Spleen (tissue), 11 donors: ENCODE results near the gene RARS2. TPM values are rescaled to one million over a fixed set of nuclear protein-coding genes. Genes with fewer than 3 reads are reported as not detected.
"Not testable (repeated sequence)": the region's sequence is repeated elsewhere in the genome, so short reads cannot be mapped to it uniquely, and the experiment has no call there.

ENCODE experiments used
- DNase-seq: peaks from one replicate; pipeline ENCODE4 v3.0.0-alpha.2; 2020
- H3K27ac ChIP-seq, 8 donors: fragments of 200-600 bp; sonication (generic) in 7 of 8; 1 replicate in 4 of 8; 2 replicates in 4 of 8; pipeline versions ENCODE4 v1.5.0 to v1.8.0; 2016 to 2021; ENCODE audit warnings: inconsistent platforms in 4 of 8, mild to moderate bottlenecking in 4 of 8, moderate library complexity in 1 of 8
- H3K27me3 ChIP-seq, 7 donors: fragments of 200-600 bp; sonication (generic) in 6 of 7; replicated peaks in 1 of 7; 1 replicate in 4 of 7; 2 replicates in 3 of 7; pipeline versions ENCODE4 v1.5.0 to v1.8.0; 2016 to 2021; ENCODE audit warnings: inconsistent platforms in 3 of 7, mild to moderate bottlenecking in 1 of 7
- H3K36me3 ChIP-seq, 6 donors: fragments of 200-600 bp; sonication (generic) in 5 of 6; 1 replicate in 4 of 6; 2 replicates in 2 of 6; pipeline versions ENCODE4 v1.5.0 to v1.8.0; 2016 to 2021; ENCODE audit warnings: inconsistent platforms in 2 of 6
- H3K4me1 ChIP-seq, 6 donors: fragments of 200-600 bp; sonication (generic) in 5 of 6; 1 replicate in 3 of 6; 2 replicates in 3 of 6; pipeline versions ENCODE4 v1.5.0 to v1.8.0; 2016 to 2021; ENCODE audit warnings: inconsistent platforms in 3 of 6
- H3K4me3 ChIP-seq, 8 donors: fragments of 200-600 bp; sonication (generic) in 7 of 8; 1 replicate in 4 of 8; 2 replicates in 4 of 8; pipeline versions ENCODE4 v1.5.0 to v1.8.0; 2016 to 2021; ENCODE audit warnings: inconsistent platforms in 4 of 8, mild to moderate bottlenecking in 4 of 8, moderate library complexity in 2 of 8
- H3K9me3 ChIP-seq, 8 donors: fragments of 200-600 bp; sonication (generic) in 7 of 8; 1 replicate in 4 of 8; 2 replicates in 4 of 8; pipeline versions ENCODE4 v1.5.0 to v1.8.0; 2016 to 2021; ENCODE audit warnings: inconsistent platforms in 4 of 8
- CTCF ChIP-seq, 11 experiments: fragments of 200-600 bp in 7 of 11; fragments of 450-650 bp in 4 of 11; sonication (generic) in 4 of 11; IDR thresholded peaks in 8 of 11; conservative IDR thresholded peaks in 3 of 11; 1 replicate in 7 of 11; 2 replicates in 4 of 11; pipeline versions ENCODE4 v1.4.0 to v1.8.0; 2016 to 2021; ENCODE audit warnings: antibody characterized with exemption in 11 of 11, inconsistent platforms in 4 of 11, mild to moderate bottlenecking in 1 of 11
- POLR2A ChIP-seq, 3 donors: fragments of 450-650 bp; IDR thresholded peaks; one replicate each; pipeline ENCODE4 v1.5.1; 2017; ENCODE audit warnings: antibody characterized with exemption in 3 of 3, mild to moderate bottlenecking in 1 of 3
- POLR2AphosphoS5 ChIP-seq, 3 donors: sonication (generic); formaldehyde crosslinking; IDR thresholded peaks; one replicate each; pipeline ENCODE4 v1.5.1; 2017; ENCODE audit warnings: antibody characterized with exemption in 3 of 3
- WGBS, 5 donors: extraction: QIAGEN DNeasy Blood & Tissue Kit in 3 of 5; methylation state at CpG; one replicate each; pipeline versions ENCODE4 v1.1.5 to v1.1.7; 2013 to 2018; 5-methylcytosine and 5-hydroxymethylcytosine counted together
- intact Hi-C: fragments of 100-400 bp; cut with DNase I; formaldehyde crosslinking; loops from one replicate; pipeline ENCODE4 v1.15.0; 2023; ENCODE audit warnings: low total_unique reads
- polyA plus RNA-seq, 3 donors: library from polyadenylated mRNA; stranded (reverse); fragments of 200-250 nt; gene quantifications; one replicate each; pipeline ENCODE4 v1.2.1, GENCODE V29; 2013
- total RNA-seq, 7 donors: library from RNA; depleted of rRNA in 3 of 7; stranded (reverse); fragments of >200 nt in 3 of 7; fragmentation: NEBNext Ultra II Directional in 4 of 7; extraction: Animal tissue kit (Norgen Biotek cat#: 25700) in 4 of 7; gene quantifications; one replicate each; pipeline versions ENCODE4 v1.1.0 to v1.2.1, GENCODE V29; 2016 to 2021
- donor health status: healthy with polysubstance abuse.
- donor health status: DM: no; HTN: no; CAD: no; lungs with moderate emphysema.
- donor health status: DM: no; HTN: no; CAD: no.
- donor health status: Bipolar disorder and iron deficiency.
- donor health status: healthy.
- donor health status: DM: no; HTN: no; CAD: no.
- donor health status: DM: yes; HTN: yes; CAD: no.

The RARS2 gene
- total and polyA plus RNA-seq, 10 donors: 14.2 to 32.3 (median 25.6) TPM

DNA sequence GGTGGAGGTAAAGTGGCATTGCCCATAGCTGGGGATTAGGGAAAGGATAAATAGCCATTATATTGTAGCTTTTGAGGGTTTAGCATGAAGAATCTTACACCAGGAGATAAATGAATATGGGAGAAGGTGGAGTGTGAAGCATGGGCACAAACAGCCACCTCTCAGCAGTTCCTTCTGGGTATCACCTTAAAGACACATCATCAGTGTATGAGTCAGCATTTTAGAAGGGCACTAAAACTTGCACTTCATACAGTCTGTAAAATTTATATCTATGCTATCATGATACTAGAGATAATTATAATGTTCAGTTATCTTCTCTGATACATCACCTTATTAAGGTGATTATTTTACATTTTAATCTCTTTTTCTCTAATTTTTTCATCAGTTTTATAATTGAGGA, 91.7 kb downstream of the RARS2 start:
- H3K4me1 ChIP-seq: peaks cover 0 to 18% (median 13%) of the 10 kb centered on the region in 6 donors
- H3K9me3 ChIP-seq: no peaks in the 10 kb centered on the region
- no peak overlapping the region for H3K4me3 ChIP-seq
- no peak for DNase-seq
- H3K27me3 ChIP-seq: no peaks in the 10 kb centered on the region
- TF ChIP-seq POLR2AphosphoS5 (IDR thresholded peaks at IDR 0.05) (no peak), POLR2A (IDR thresholded peaks at IDR 0.05) (no peak), CTCF (IDR thresholded peaks at IDR 0.05 in 8 of 11, conservative IDR thresholded peaks at IDR 0.05 in 3 of 11) (no peak)
- H3K27ac ChIP-seq: no peak overlapping the region
- H3K36me3 ChIP-seq: peaks cover 0 to 30% (median 20%) of the 10 kb centered on the region in 6 donors
- intact Hi-C loops: no loop called here

DNA sequence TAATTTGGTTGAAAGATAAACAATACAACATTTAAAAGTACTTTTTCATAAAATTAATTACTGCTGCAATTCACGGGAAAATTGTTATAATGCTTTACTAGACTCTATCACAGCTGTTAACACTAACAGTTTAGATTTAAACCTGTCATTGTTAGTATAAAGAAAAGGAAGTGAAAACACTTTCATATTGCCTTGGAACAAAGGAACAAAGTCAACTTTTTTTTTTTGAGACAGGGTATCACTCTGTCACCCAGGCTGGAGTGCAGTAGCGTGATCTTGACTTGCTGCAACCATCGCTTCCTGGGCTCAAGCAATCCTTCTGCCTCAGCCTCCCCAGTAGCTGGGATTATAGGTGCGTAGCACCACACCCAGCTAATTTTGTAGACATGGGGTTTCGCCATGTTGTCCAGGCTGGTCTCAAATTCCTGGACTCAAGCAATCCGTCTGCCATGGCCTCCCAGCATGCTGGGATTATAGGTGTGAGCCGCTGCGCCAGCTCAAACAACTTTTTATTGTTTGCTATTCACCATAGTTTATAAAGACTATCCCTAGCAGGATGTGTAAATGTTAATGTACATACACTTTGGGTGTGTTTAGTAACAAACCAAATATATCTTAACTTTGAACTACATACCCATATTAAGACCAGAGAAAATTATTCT, 94.9 kb downstream of the RARS2 start:
- intact Hi-C loops: no loop called here
- DNase-seq: no peak
- 83 to 91% (median 86%) methylated on average over 8 of the region's 8 CpGs for WGBS, 5 donors
- peaks cover 0 to 13% (median 10%) of the 10 kb centered on the region in 6 donors for H3K4me1 ChIP-seq
- H3K4me3 ChIP-seq: no peak overlapping the region
- no peaks in the 10 kb centered on the region for H3K9me3 ChIP-seq
- no peaks in the 10 kb centered on the region for H3K27me3 ChIP-seq
- TF ChIP-seq POLR2A (IDR thresholded peaks at IDR 0.05) (no peak), CTCF (IDR thresholded peaks at IDR 0.05 in 8 of 11, conservative IDR thresholded peaks at IDR 0.05 in 3 of 11) (no peak), POLR2AphosphoS5 (IDR thresholded peaks at IDR 0.05) (no peak)
- H3K36me3 ChIP-seq: peaks cover 0 to 29% (median 0%) of the 10 kb centered on the region in 6 donors
- peak overlapping the region in 1 of 8 donors; percentile 30 for H3K27ac ChIP-seq

DNA sequence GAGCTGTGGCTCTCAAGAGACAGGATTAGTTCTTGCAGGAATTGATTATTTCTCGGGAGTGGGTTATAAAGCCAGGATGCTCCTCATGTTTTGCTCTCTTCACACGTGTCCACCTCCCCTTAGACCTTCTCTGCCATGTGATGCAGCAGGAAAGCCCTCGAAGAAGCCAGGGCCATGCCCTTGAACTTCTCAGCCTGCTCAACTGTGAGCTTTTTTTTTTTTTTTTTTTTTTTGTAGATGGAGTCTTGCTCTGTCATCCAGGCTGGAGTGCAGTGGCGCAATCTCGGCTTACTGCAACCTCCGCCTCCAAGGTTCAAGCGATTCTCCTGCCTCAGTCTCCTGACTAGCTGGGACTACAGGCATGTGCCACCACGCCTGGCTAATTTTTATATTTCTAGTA, 100.5 kb downstream of the RARS2 start:
- 85 to 91% (median 88%) methylated on average over 8 of the region's 8 CpGs for WGBS, 5 donors
- H3K27ac ChIP-seq, H3K27me3 ChIP-seq, DNase-seq, H3K4me3 ChIP-seq, H3K4me1 ChIP-seq, H3K9me3 ChIP-seq, intact Hi-C loops: not testable (repeated sequence)
- H3K36me3 ChIP-seq: peaks cover 0 to 38% (median 0%) of the 10 kb centered on the region in 6 donors

DNA sequence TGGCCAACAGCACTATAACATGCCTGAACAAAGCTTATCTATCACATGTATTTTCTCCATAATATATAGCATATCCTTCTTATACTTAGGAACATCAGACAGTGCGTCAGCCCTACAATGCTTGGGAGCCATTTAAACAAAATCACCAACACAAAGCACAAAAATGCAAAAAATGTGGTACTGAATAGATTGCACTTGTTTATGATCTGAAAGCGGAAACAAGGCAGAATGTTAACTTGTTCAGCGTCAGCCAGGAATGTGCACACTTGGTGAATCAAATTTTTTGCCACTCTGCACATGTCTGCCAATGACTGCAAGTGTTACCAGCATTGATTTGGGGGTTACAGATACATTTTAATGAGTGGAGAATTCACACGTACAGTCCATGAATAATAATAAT, 102.2 kb downstream of the RARS2 start:
- TF ChIP-seq CTCF (IDR thresholded peaks at IDR 0.05 in 8 of 11, conservative IDR thresholded peaks at IDR 0.05 in 3 of 11) (no peak), POLR2A (IDR thresholded peaks at IDR 0.05) (no peak), POLR2AphosphoS5 (IDR thresholded peaks at IDR 0.05) (no peak)
- peaks cover 0 to 9% (median 0%) of the 10 kb centered on the region in 8 donors for H3K9me3 ChIP-seq
- WGBS, 5 donors: 82 to 90% (median 87%) methylated on average over 4 of the region's 4 CpGs

More for the DNA sequence above, 102.2 kb downstream of the RARS2 start:
- DNase-seq: no peak
- H3K27me3 ChIP-seq: no peaks in the 10 kb centered on the region
- peaks cover 0 to 42% (median 0%) of the 10 kb centered on the region in 6 donors for H3K36me3 ChIP-seq
- intact Hi-C loops: no loop called here
- no peak overlapping the region for H3K4me3 ChIP-seq
- H3K27ac ChIP-seq: no peak overlapping the region
- H3K4me1 ChIP-seq: peaks cover 0 to 7% (median 0%) of the 10 kb centered on the region in 6 donors
